ENCODE results near the gene CNTD1.

CNTD1 gene

GRCh38 chr17:42841975-42842685, 43.5 kb downstream of the CNTD1 start:
- Histone ChIP-seq H3K36me3 (ENCODE audit: insufficient read depth, low read length) (peaks cover 75% of the 10 kb centered on the region; the same call in 1 of the 2 replicates), H3F3A (ENCODE audit: low read depth) (no peaks in the 10 kb centered on the region), H3K79me2 (ENCODE audit: insufficient read depth, low read length) (peaks cover 7% of the 10 kb centered on the region; the same call in 1 of the 2 replicates), H3K4me3 (ENCODE audit: low read length, poor library complexity, severe bottlenecking) (no peak overlapping the region), H2AFZ (ENCODE audit: low read length) (no peak overlapping the region), H4K20me1 (ENCODE audit: insufficient read depth, low read length, poor library complexity, severe bottlenecking) (no peaks in the 10 kb centered on the region), H3K9me2 (replicated peaks; ENCODE audit: low read depth, low read length) (no peaks in the 10 kb centered on the region), H3K4me1 (ENCODE audit: insufficient read depth, low read length, poor library complexity, severe bottlenecking) (no peaks in the 10 kb centered on the region), H3K9me3 (ENCODE audit: insufficient read depth, low read depth, low read length) (no peaks in the 10 kb centered on the region), H3K9ac (ENCODE audit: low read depth, low read length, poor library complexity, severe bottlenecking) (no peak overlapping the region), H3K27me3 (ENCODE audit: insufficient read depth, low read length, poor library complexity, severe bottlenecking) (no peaks in the 10 kb centered on the region), H3K4me2 (ENCODE audit: low read depth, low read length, poor library complexity, severe bottlenecking) (no peak overlapping the region)
- TF ChIP-seq, protein P1, sequence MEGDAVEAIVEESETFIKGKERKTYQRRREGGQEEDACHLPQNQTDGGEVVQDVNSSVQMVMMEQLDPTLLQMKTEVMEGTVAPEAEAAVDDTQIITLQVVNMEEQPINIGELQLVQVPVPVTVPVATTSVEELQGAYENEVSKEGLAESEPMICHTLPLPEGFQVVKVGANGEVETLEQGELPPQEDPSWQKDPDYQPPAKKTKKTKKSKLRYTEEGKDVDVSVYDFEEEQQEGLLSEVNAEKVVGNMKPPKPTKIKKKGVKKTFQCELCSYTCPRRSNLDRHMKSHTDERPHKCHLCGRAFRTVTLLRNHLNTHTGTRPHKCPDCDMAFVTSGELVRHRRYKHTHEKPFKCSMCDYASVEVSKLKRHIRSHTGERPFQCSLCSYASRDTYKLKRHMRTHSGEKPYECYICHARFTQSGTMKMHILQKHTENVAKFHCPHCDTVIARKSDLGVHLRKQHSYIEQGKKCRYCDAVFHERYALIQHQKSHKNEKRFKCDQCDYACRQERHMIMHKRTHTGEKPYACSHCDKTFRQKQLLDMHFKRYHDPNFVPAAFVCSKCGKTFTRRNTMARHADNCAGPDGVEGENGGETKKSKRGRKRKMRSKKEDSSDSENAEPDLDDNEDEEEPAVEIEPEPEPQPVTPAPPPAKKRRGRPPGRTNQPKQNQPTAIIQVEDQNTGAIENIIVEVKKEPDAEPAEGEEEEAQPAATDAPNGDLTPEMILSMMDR (conservative IDR thresholded peaks at IDR 0.05; ENCODE audit: low read length): no peak
- TF ChIP-seq EZH2phosphoT487 (IDR thresholded peaks at IDR 0.05; ENCODE audit: borderline replicate concordance): no peak

GRCh38 chr17:42843358-42843934, 44.8 kb downstream of the CNTD1 start:
- Histone ChIP-seq H3K36me3 (ENCODE audit: insufficient read depth, low read length) (peaks cover 64% of the 10 kb centered on the region; the same call in 1 of the 2 replicates), H3K4me3 (ENCODE audit: low read length, poor library complexity, severe bottlenecking) (no peak overlapping the region), H3K4me1 (ENCODE audit: insufficient read depth, low read length, poor library complexity, severe bottlenecking) (no peaks in the 10 kb centered on the region), H3K27me3 (ENCODE audit: insufficient read depth, low read length, poor library complexity, severe bottlenecking) (no peaks in the 10 kb centered on the region), H3F3A (ENCODE audit: low read depth) (no peaks in the 10 kb centered on the region), H3K9ac (ENCODE audit: low read depth, low read length, poor library complexity, severe bottlenecking) (no peak overlapping the region), H3K79me2 (ENCODE audit: insufficient read depth, low read length) (no peaks in the 10 kb centered on the region; the same call in 1 of the 2 replicates), H3K9me3 (ENCODE audit: insufficient read depth, low read depth, low read length) (no peaks in the 10 kb centered on the region), H4K20me1 (ENCODE audit: insufficient read depth, low read length, poor library complexity, severe bottlenecking) (no peaks in the 10 kb centered on the region), H2AFZ (ENCODE audit: low read length) (no peak overlapping the region), H3K9me2 (replicated peaks; ENCODE audit: low read depth, low read length) (no peaks in the 10 kb centered on the region), H3K4me2 (ENCODE audit: low read depth, low read length, poor library complexity, severe bottlenecking) (no peak overlapping the region)
- no peak for TF ChIP-seq EZH2phosphoT487 (IDR thresholded peaks at IDR 0.05; ENCODE audit: borderline replicate concordance)
- TF ChIP-seq, protein P1 (conservative IDR thresholded peaks at IDR 0.05; ENCODE audit: low read length): peak; percentile 81

GRCh38 chr17:42844271-42844670, 45.6 kb downstream of the CNTD1 start, which contains the start of gene AOC2:
TSS of gene AOC2 (plus strand) at chr17:42844580. CDS start at chr17:42844627, 47 bp downstream.
- Histone ChIP-seq H3K9me3 (ENCODE audit: insufficient read depth, low read depth, low read length) (no peaks in the 10 kb centered on the region), H3K4me1 (ENCODE audit: insufficient read depth, low read length, poor library complexity, severe bottlenecking) (no peaks in the 10 kb centered on the region), H3K4me2 (ENCODE audit: low read depth, low read length, poor library complexity, severe bottlenecking) (no peak within 1 kb of the TSS), H3K9ac (ENCODE audit: low read depth, low read length, poor library complexity, severe bottlenecking) (no peak within 1 kb of the TSS), H2AFZ (ENCODE audit: low read length) (no peak within 1 kb of the TSS), H3K79me2 (ENCODE audit: insufficient read depth, low read length) (no peaks in the 10 kb centered on the region; the same call in 1 of the 2 replicates), H3K36me3 (ENCODE audit: insufficient read depth, low read length) (peaks cover 55% of the 10 kb centered on the region; the same call in 1 of the 2 replicates), H3K9me2 (replicated peaks; ENCODE audit: low read depth, low read length) (no peaks in the 10 kb centered on the region), H3F3A (ENCODE audit: low read depth) (no peaks in the 10 kb centered on the region), H4K20me1 (ENCODE audit: insufficient read depth, low read length, poor library complexity, severe bottlenecking) (no peaks in the 10 kb centered on the region), H3K4me3 (ENCODE audit: low read length, poor library complexity, severe bottlenecking) (no peak within 1 kb of the TSS), H3K27me3 (ENCODE audit: insufficient read depth, low read length, poor library complexity, severe bottlenecking) (no peaks in the 10 kb centered on the region)
- TF ChIP-seq EZH2phosphoT487 (IDR thresholded peaks at IDR 0.05; ENCODE audit: borderline replicate concordance): no peak
- TF ChIP-seq, protein P1 (conservative IDR thresholded peaks at IDR 0.05; ENCODE audit: low read length): no peak

Data from Loucy (cell line).